Right kidney (tissue), 9 donors: ENCODE results near the gene ZMAT3.
"Not testable (repeated sequence)": the region's sequence is repeated elsewhere in the genome, so short reads cannot be mapped to it uniquely, and the experiment has no call there.

ENCODE experiments used
- DNase-seq: peaks from one replicate; pipeline ENCODE4 v3.0.0-alpha.2; 2016
- long read RNA-seq, 8 donors: transcript quantifications; one replicate each; lab custom pipeline, GENCODE V29; 2026

The ZMAT3 gene, protein sequence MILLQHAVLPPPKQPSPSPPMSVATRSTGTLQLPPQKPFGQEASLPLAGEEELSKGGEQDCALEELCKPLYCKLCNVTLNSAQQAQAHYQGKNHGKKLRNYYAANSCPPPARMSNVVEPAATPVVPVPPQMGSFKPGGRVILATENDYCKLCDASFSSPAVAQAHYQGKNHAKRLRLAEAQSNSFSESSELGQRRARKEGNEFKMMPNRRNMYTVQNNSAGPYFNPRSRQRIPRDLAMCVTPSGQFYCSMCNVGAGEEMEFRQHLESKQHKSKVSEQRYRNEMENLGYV
- long read RNA-seq, donor 1, full-length matches to known transcripts, result 1 of 1 reads
- long read RNA-seq, donor 1, partial matches to known transcripts, result 0 of 1 reads
- long read RNA-seq, donor 1, other reads (novel, unspliced or antisense), result 0 of 1 reads
- long read RNA-seq, donor 2, partial matches to known transcripts, result 0 of 1 reads
- long read RNA-seq, donor 2, other reads (novel, unspliced or antisense), result 0 of 1 reads
- long read RNA-seq, donor 3, partial matches to known transcripts, result 0 of 1 reads
- long read RNA-seq, donor 3, other reads (novel, unspliced or antisense), result 0 of 1 reads
- long read RNA-seq, donor 4, full-length matches to known transcripts, result 1 of 1 reads
- long read RNA-seq, donor 4, partial matches to known transcripts, result 0 of 1 reads
- long read RNA-seq, donor 4, other reads (novel, unspliced or antisense), result 0 of 1 reads
- long read RNA-seq, donor 5, full-length matches to known transcripts, result 1 of 1 reads
- long read RNA-seq, donor 5, partial matches to known transcripts, result 0 of 1 reads
- long read RNA-seq, donor 5, other reads (novel, unspliced or antisense), result 0 of 1 reads
- long read RNA-seq, donor 6, result 0 reads
- long read RNA-seq, donor 7, full-length matches to known transcripts, result 1 of 1 reads
- long read RNA-seq, donor 7, partial matches to known transcripts, result 0 of 1 reads
- long read RNA-seq, donor 7, other reads (novel, unspliced or antisense), result 0 of 1 reads
- long read RNA-seq, donor 8, full-length matches to known transcripts, result 1 of 1 reads
- long read RNA-seq, donor 8, partial matches to known transcripts, result 0 of 1 reads
- long read RNA-seq, donor 8, other reads (novel, unspliced or antisense), result 0 of 1 reads

DNA sequence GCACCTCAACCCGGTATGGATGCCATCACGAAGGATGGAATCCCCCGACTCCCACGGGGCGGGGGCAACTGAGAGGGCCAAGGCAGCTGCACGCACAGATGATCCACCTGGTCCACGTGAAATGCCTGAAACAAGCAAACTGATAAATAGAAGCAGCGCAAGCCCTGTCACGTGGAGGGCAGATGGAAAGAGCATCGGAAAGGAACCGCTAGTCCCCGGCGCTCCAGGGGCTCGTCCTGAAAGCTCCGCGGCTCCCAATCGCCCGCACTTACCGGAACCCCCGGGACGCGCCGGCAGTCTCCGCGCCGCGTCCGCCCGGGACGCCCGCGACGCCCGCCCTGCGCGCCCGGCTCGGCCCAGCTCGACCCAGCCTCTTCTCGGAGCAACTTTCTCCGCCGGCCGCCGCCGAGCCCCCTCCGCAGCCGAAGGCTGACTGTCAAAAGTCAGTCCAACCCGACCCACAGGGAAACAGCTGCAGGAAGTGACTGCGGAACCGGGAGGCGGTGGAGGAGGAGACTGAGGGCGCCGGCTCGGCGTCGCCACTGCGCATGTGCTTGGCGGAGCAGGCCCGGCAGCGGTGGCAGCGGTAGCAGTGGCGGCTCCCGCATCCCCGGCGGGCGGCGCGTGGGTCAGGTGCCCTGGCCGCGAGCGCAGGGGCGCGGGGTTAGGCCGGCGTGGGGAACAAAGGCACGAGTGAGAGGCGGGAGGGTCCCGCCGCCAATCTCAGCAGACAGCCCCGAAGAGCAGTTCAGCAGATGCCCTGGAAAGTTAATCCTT lies at the start of gene ZMAT3:
TSS of gene ZMAT3 (minus strand) at position 487 of the 777 bp plus-strand sequence. CDS start 4,057 bp downstream, outside the sequence.
- peak; percentile 95 for DNase-seq

DNA sequence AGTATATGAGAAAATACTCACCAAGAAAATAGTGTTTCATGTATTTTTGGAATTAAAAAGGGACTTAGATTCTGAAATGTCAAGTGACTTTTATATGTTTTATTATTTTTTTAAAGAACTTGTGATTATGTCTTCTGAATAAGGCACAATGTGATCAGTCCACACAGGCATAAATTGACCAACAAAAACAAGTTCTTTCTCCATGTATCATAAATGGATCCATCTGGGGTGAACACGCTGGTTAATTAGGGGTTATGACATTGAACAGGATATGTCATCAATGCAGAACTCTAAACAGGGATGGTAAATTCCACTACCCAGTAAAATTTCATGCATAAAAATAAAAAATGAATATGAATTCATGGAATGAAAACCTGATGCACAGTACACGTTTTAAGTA lies 45.2 kb upstream of the ZMAT3 start:
- no peak for DNase-seq

DNA sequence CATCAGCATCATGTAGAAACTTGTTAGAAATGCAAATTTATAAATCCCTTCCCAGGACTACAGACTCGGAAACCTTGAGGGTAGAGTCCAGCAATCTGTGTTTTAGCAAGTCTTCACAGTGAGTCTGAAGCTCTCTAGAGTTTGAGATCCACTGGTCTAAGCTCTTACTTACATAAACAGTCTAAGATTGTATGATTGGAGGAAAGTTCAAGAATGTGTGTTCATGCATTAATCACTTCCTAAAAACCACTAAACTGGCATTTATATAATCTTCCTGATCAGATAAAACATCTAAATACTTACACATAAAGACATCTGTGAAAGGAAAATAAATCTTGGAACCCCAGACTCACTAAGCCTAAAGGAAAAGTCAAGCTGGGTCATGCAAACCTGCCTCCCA lies 43.8 kb upstream of the ZMAT3 start:
- not testable (repeated sequence) for DNase-seq

DNA sequence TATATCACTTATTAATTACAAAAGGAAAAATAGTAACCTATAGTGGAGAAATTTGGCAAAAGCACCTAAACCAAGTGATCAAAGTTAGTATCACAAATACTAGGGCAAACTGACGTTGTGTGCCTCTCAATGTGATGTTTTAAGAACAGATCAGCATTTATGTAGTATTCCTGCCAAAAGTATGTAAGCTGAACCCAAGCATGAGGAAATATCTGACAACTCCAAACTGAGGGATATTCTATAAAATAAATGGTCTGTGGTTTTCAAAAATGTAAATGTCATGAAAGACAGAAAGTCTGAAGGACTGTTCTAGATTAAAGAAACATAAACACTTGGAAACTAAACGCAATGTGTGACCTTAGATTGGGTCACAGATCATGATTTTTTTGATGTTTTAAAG lies 42.3 kb upstream of the ZMAT3 start:
- no peak for DNase-seq

DNA sequence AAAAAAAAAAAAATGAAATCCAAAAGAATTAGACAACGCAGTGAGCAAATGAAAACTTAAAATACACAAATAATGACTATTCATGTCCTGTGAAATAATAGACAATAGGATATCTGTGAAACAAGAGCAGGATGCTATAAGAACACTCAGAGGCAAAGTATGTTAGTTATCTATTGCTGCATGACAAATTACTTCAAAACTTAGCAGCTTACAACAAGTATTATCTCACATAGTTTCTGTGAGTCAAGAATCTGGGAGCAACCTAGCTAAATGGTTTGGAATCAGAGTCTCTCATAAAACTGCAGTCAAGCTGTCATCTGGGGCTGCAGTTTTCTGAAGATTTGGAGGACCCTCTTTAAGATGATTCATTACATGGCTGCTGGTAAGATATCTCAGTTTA lies 36.5 kb upstream of the ZMAT3 start:
- no peak for DNase-seq

DNA sequence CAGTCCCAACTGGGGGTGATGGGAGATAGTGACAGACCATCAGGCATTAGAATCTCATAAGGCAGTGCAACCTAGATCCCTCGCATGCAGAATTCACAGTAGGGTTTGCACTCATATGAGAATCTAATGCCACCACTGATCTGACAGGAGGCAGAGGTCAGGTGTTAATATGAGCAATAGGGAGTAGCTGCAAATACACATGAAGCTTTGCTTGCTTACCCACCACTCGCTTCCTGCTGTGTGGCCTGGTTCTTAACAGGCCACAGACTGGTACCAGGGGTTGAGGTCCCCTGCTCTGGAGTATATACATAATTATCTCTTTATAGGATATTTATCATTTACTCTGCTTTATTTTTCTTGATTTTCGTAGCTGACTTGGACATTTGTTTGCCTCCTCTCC lies 36.0 kb upstream of the ZMAT3 start:
- no peak for DNase-seq

DNA sequence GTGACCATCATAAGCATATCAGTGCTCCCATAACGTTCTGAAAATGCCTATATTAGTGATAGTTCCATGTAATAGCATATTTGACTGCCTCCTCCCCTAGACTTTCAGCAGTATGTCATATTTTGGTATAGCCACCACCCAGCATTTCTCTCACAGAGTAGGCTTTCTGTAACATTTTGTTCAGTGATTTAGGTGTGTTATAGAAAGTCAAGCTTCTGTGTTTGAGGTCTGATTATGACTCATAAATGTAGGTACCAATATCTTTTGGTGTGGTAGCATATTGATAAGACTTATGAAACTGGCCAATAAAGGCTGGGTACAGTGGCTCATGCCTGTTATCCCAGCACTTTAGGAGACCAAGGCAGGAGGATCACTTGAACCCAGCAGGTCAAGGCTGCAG lies 34.3 kb upstream of the ZMAT3 start:
- DNase-seq, result no peak

DNA sequence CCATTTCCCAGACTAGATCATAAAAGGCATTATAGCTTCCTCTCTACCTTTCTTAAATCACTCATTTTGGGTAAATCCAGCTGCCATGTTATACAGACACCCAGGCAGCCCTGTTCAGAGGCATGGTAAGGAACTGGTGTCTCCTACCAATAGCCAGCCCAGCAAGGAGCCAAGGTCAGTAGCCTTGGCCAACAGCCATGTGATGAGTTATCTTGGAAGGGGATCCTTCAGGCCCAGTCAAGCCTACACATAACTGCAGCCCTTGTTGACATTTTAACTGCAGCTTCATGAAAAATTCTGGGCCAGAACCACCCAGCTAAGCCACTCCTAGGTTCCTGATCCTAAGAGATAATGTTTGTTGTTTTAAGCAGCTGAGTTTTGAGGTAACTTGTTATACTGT lies 29.0 kb upstream of the ZMAT3 start:
- no peak for DNase-seq

DNA sequence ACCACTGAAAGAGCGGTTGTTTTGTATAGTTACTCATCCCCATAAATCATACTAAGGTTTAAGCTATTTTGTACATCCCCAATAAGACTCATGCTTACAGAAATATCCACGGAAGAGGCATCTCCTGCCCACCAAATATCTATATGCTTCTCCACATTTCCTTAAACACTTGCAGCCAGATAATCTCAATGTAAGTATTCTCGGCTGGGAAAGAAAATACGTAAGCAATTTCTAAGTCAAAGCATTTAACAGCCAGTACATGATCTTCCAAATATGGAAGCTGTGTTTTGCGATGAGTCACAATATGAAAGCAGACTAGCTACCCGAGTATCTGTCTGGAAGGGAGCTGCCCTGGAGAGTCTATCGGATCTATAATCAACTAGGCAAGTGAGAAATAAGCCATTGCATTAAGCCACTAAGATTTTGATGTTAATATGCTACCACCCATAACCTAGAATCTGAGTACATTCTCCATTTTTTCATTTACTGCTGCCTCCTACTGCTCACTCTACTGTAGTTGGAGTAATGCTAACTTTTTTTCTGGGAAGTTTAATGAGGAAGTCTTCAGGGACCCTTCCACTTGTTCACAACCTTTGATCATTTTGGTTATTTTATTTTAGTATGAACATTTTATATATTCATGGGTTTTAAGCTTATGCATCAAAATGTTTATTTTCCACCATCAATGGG lies 26.9 kb upstream of the ZMAT3 start:
- DNase-seq, result no peak

DNA sequence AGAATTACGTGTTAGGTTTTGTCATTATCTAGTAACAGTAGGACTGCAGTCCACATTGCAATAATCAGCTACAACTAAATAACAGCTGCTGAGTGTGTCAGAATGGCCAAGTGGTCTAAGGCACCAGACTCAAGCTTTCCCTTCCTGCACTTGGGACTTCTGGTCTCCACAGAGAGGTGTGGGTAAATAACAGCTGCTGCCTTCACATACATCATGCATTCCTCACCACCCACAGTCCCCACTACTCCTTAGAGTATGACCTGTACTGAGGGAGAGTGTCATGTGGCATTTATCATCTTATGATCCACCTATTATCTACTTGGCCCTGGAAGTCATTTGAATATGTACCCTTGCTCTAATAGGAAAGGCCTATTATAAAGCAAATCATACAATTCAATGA lies 22.2 kb upstream of the ZMAT3 start:
- no peak for DNase-seq

DNA sequence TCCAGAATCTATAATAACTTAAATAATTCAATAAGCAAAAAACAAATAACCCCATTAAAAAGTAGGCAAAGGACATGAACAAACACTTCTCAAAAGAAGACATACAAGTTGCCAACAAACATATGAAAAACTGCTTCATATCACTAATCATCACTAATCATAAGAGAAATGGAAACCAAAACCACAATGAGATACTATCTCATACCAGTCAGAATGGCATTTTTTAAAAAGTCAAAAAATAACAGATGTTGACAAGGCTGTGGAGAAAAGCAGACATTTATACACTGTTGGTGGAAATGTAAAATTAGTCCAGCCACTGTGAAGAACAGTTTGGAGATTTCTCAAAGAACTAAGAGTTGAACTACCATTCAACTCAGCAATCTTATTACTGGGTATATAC lies 19.5 kb upstream of the ZMAT3 start:
- no peak for DNase-seq

DNA sequence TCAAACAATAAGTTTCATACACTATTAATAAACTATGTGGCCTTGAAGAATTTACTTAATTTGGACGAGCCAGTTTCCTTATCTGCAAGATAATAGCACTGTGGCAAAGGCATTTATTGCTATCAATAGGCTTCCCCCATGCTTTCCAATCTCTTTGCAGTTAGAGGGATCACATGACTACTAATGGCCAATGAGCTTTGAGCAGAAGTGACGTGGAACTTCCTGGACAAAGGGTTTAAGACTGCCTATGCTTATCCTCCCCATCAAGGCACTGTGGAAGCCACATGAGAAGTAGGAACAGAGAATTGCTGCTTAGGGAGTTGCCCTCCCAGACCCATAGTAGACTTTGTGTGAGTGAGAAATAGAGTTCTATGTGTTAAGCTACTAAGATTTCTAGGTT lies 16.7 kb upstream of the ZMAT3 start:
- no peak for DNase-seq

DNA sequence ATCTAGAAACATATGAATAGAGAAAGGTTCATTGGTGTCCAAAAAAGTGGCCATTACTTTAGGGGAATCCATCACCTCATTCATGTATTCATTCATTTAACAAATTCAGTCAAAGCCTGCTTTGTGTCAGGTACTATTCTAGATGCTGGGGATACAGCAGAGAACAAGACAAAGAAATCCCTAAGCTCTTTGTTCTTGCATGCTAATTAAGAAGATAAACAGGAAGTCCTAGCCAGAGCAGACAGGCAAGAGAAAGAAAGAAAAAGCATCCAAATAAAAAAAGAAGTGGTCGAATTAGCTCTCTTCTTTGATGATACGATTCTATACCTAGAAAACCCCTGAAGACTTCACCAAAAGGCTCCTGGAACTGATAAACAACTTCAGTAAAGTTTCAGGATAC lies 12.4 kb upstream of the ZMAT3 start:
- no peak for DNase-seq

DNA sequence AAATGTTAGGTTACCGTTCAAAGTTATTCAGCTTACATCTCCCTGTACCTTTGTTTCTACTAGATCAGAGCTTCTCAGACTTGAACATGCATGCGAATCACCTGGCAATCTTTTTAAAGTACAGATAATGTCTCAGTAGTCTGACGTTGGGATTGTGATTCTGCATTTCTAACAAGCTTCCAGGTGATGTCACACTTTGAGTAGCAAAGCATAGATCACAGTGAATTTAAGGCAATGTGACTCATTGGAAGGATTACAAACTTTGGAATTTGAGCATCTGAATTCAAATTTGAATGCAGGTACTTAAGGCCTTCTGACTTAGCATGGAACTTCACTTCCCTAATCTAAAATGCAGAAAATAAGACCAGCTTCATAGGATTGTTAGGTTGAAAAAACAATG lies 10.8 kb upstream of the ZMAT3 start:
- DNase-seq, result no peak

DNA sequence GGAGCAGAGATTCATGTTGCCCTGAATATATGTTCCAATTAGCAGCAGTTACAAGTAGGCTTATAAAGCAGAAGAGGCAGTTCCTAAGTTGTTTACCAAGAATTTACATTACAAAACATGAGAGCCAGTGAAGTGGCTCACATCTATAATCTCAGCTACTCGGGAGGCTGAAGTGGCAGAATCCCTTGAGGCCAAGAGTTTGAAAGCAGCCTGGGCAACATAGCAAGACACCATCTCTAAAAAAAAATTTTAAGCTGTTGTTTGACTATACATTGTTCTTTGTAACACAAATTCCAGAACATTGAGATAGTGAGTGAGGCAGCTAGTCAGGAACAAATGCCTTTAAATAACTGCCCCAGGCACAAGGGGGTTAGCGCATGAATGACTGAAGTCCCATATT lies 10.3 kb upstream of the ZMAT3 start:
- DNase-seq, result no peak

DNA sequence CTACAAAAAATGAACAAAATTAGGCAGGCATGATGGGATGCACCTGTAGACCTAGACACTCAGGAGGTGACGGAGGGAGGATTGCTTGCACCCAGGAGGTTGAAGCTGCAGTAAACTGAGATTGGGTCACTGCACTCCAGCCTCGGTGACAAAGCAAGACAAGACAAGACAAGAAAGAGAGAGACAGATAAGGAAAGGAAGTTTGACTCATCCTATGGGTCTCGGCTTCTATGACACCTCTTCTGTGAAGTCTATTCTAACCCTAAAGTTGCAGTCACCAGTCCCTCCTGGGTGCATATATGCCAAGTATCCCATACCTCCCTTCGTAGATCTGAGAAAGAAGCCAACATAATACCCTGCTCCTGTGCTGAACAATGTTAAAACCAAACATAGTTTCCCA lies 7.9 kb upstream of the ZMAT3 start:
- no peak for DNase-seq

DNA sequence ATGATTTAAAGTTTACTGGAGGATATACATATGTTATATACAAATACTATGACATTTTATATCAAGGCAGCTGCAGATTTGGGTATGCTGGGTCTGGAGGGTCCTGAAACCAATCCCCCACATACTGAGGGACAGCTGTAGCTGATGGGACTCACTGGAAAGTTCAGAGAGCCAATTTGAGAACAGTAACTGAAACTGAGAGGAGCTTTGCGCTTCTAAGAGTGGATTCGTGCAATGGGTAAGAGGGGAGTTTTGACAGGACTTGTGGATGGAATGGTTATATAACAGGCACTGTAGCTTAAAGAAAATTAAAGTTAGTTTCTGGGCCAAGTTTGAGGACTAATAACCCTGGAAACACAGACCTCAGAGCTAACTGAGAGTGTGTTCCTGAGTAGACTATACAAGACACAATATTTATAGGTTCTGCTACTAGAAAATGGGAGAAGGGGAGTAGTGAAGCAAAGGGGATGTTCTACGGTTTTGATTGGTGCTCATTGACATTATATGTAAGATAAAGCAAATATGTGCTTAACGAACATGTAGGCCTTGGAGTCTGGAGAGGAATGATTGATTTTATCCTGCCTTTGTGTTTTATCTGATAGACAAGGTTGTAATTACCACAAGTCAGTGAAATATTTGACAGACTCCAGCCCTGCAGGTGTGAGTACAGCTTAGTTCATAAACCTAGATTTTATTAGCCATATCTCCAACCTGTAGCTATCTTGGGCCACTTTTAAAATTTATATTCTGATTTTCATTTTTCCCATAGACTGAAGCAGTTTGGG lies 4.8 kb upstream of the ZMAT3 start:
- DNase-seq, result no peak

DNA sequence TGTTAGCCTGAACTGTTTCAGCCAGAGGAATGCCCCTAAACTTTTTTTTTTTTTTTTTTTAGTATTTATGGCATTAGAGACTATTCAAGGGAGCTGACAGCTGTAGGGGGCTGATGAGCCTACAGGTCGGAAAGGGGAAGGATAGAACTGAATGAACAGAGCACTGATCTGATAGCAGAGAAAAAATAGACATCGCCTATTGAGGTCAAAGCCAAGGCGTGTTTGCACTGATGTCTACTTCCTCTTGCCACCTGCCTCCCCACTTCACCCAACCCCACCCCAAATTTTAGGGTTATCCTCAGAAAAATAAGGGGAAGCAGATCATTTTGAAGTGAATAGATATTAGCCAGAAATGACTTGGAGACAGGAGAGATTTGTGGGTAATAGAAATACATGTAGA lies 3.0 kb upstream of the ZMAT3 start:
- DNase-seq, result no peak

DNA sequence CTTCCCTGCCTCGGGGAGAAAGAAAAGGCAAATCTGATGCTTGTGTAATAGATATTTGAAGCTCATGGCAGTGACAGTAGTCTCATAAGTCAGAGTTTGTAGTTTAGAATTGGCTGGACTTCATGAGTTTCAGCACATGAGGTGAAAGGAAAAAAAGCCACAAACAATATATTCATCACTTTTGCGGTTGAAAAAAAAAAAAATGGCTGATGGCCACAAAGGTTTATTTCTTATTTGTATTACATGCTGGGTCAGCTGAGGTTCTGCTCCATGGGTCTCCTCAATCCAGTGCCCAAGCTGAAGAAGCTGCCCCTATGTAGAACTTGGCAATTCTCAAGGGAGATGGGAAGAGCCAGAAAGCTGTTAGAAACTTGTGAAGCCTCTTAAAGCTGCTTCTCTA lies 2.2 kb upstream of the ZMAT3 start:
- DNase-seq, result no peak

DNA sequence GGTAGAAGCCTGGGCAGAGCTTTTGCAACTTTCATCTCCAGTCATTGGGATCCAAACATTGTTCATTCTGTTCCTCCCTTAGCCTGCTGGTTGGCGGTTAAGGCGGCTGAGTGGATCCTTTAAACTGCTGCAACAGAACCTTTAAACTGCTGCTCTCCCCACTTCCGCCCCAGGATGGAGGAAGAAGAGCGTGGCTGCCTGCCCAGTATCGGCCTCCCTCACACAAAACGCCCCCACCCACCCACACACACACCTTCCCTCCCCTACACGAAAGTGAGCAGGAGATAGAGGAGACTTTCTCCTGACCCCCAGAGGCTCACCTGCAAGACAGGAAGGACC lies 460 bp upstream of the ZMAT3 start:
- DNase-seq, result no peak

DNA sequence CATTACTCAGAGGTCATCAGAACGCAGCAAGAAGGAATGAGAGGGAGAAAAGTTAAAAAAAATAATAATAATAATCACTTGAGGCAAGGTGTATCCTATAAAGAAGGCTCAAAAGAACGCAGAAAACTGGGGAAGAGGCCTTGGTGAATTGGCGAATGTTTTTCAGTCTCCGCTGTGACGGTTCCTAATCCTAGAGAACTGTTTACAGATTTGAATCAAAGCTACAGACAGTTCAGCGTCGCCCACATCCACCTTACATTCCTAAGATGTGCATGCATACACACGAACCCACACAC lies 634 bp downstream of the ZMAT3 start:
- DNase-seq, result no peak
